Fibroblast of lung (primary cell): ENCODE results near the gene GRAMD1A. TPM values are rescaled to one million over a fixed set of nuclear protein-coding genes. Genes with fewer than 3 reads are reported as not detected.

ENCODE experiments used
- DNase-seq, 2 donors: peaks; one replicate each; pipeline versions ENCODE4 v3.0.0 to v3.0.0-alpha.2; 2010; ENCODE audit warnings: low read depth in 2 of 2
- H2AFZ ChIP-seq: 2 replicates; pipeline ENCODE4 v1.5.1; 2012; ENCODE audit warnings: low read length, control low read depth, inconsistent platforms
- H3K27ac ChIP-seq: 2 replicates; pipeline ENCODE4 v1.5.1; 2011; ENCODE audit warnings: low read length, control low read depth; ENCODE audit not compliant: insufficient read depth
- H3K27me3 ChIP-seq: 2 replicates; pipeline ENCODE4 v1.5.1; 2011; ENCODE audit warnings: mild to moderate bottlenecking, low read length; ENCODE audit not compliant: control insufficient read depth, insufficient read depth
- H3K36me3 ChIP-seq: 2 replicates; pipeline ENCODE4 v1.5.1; 2011; ENCODE audit warnings: low read length; ENCODE audit not compliant: control insufficient read depth, insufficient read depth
- H3K4me1 ChIP-seq: 2 replicates; pipeline ENCODE4 v1.5.1; 2011; ENCODE audit warnings: low read length; ENCODE audit not compliant: control insufficient read depth, insufficient read depth; ENCODE audit errors: extremely low read depth
- H3K4me2 ChIP-seq: 2 replicates; pipeline ENCODE4 v1.5.1; 2011; ENCODE audit warnings: low read length, control low read depth; ENCODE audit not compliant: insufficient read depth; ENCODE audit errors: extremely low read depth
- H3K4me3 ChIP-seq, 4 experiments: fragments of 200-600 bp in 1 of 4; sonication (generic) in 1 of 4; replicated peaks in 1 of 4; 2 replicates each; pipeline ENCODE4 v1.5.1; 2011 to 2016; ENCODE audit warnings: low read length in 4 of 4, low read depth in 3 of 4, mild to moderate bottlenecking in 3 of 4, control low read depth in 2 of 4, inconsistent platforms in 1 of 4, mixed read lengths in 1 of 4; ENCODE audit not compliant: insufficient read depth in 1 of 4; ENCODE audit errors: control extremely low read depth in 1 of 4
- H3K79me2 ChIP-seq: 2 replicates; pipeline ENCODE4 v1.5.1; 2012; ENCODE audit warnings: mild to moderate bottlenecking, low read length, inconsistent platforms; ENCODE audit not compliant: control insufficient read depth, insufficient read depth
- H3K9ac ChIP-seq: 2 replicates; pipeline ENCODE4 v1.5.1; 2011; ENCODE audit warnings: mild to moderate bottlenecking, low read length, control low read depth; ENCODE audit not compliant: insufficient read depth
- H3K9me3 ChIP-seq: 2 replicates; pipeline ENCODE4 v1.5.1; 2012; ENCODE audit warnings: low read depth, low read length; ENCODE audit not compliant: control insufficient read depth, insufficient read depth
- H4K20me1 ChIP-seq: 2 replicates; pipeline ENCODE4 v1.5.1; 2011; ENCODE audit warnings: low read length; ENCODE audit not compliant: control insufficient read depth, insufficient read depth; ENCODE audit errors: extremely low read depth
- EZH2 ChIP-seq: IDR thresholded peaks from 2 replicates; pipeline ENCODE4 v1.5.1; 2012; ENCODE audit warnings: low read length, control low read depth, mild to moderate bottlenecking; ENCODE audit errors: missing control alignments
- polyA plus RNA-seq, 2 donors: library from polyadenylated mRNA; depleted of rRNA in 1 of 2; stranded (reverse) in 1 of 2; unstranded in 1 of 2; fragments of >200 nt; gene quantifications; 2 replicates each; pipeline ENCODE4 v1.2.1, GENCODE V29; 2011 to 2012; ENCODE audit warnings: missing spikeins in 1 of 2
- total RNA-seq: library from RNA; depleted of rRNA; stranded (reverse); fragments of >200 nt; gene quantifications from 2 replicates; pipeline ENCODE4 v1.2.1, GENCODE V29; 2014
- TF ChIP-seq, protein P1 (sequence below), 2 donors: IDR thresholded peaks in 1 of 2; conservative IDR thresholded peaks in 1 of 2; 1 replicate in 1 of 2; 2 replicates in 1 of 2; pipeline ENCODE4 v1.5.1; 2011 to 2012; ENCODE audit warnings: low read length in 2 of 2, control low read depth in 1 of 2, inconsistent platforms in 1 of 2, low read depth in 1 of 2, mild to moderate bottlenecking in 1 of 2

Gene GRAMD1A
- total and polyA plus RNA-seq, 2 donors (not counting 1 experiment from before 2014, with no cell fraction given), result 21.4 to 24.4 TPM

DNA sequence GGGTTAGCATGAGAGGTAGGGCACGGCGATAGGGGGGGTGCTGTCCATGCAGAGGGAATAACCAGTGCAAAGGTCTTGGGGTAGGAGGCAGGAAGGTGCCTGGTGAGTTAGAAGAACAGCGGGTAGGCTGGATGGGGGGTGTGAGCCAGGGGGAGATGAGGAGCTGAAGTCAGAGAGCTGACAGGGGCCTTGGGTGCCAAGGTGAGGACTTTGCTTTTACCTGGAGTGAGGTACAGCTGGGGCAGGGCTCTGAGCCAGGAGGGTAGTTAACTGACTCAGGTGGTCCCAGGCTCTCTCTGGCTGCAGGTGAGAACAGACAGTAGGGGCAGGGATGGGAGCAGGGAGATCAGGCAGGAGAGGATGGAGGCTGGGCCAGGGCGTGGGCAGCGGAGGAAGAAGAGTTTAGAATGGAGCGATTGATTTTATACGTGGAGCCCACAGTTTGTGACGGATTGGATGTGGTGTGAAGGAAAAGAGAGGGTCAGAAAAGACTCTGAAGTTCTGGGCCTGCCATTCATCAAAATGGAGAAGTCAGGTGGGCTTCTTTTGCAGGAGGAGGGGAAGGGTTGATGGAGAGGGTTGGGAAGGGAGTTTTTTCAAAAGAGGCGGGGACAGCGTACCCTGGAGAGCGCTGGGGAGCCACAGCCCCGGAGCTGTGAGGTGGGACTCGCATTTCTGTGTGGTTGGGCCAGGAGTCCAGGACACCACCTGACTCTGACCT is 1.2 kb upstream of the GRAMD1A start:
- no peak for DNase-seq
- no peaks in the 10 kb centered on the region for H4K20me1 ChIP-seq
- no peaks in the 10 kb centered on the region for H3K27me3 ChIP-seq
- no peak overlapping the region for H3K9ac ChIP-seq
- peak overlapping the region; percentile 39 for H2AFZ ChIP-seq
- peak overlapping the region; percentile 98 for H3K27ac ChIP-seq
- TF ChIP-seq, protein P1, sequence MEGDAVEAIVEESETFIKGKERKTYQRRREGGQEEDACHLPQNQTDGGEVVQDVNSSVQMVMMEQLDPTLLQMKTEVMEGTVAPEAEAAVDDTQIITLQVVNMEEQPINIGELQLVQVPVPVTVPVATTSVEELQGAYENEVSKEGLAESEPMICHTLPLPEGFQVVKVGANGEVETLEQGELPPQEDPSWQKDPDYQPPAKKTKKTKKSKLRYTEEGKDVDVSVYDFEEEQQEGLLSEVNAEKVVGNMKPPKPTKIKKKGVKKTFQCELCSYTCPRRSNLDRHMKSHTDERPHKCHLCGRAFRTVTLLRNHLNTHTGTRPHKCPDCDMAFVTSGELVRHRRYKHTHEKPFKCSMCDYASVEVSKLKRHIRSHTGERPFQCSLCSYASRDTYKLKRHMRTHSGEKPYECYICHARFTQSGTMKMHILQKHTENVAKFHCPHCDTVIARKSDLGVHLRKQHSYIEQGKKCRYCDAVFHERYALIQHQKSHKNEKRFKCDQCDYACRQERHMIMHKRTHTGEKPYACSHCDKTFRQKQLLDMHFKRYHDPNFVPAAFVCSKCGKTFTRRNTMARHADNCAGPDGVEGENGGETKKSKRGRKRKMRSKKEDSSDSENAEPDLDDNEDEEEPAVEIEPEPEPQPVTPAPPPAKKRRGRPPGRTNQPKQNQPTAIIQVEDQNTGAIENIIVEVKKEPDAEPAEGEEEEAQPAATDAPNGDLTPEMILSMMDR (conservative IDR thresholded peaks at IDR 0.05 in 1 of 2, IDR thresholded peaks at IDR 0.05 in 1 of 2; ENCODE audit: low read depth in 1 of 2, low read length in 2 of 2), result no peak
- no peak for TF ChIP-seq EZH2
- peaks cover 5% of the 10 kb centered on the region for H3K4me1 ChIP-seq
- H3K79me2 ChIP-seq, result peaks cover 27% of the 10 kb centered on the region
- no peaks in the 10 kb centered on the region for H3K9me3 ChIP-seq
- peak overlapping the region; percentile 77 for H3K4me2 ChIP-seq
- peak overlapping the region; percentile 60 to 70 (median 65) for H3K4me3 ChIP-seq
- no peaks in the 10 kb centered on the region for H3K36me3 ChIP-seq

DNA sequence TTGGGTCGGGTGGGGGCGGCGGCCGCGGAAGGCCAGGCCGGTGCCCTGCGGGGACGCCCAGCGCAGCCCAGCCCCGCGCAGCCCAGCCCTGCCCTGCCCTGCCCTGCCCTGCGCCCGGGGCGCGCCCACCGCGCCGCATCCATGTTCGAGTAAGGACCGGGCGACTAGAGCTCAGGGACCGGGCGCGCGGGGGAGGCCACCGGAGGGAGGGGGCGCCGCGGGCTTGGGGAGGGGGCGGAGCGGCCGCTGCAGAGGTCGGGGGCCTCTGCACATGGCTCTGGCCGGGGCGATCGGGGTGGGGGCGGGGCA is 169 bp downstream of the GRAMD1A start:
- peak overlapping the region in 3 of 4 experiments; percentile 34 to 77 (median 70) for H3K4me3 ChIP-seq
- H3K9me3 ChIP-seq, result no peaks in the 10 kb centered on the region
- H3K36me3 ChIP-seq, result no peaks in the 10 kb centered on the region
- peak overlapping the region; percentile 81 for H3K9ac ChIP-seq
- no peaks in the 10 kb centered on the region for H3K27me3 ChIP-seq
- H3K4me2 ChIP-seq, result no peak overlapping the region
- peak overlapping the region; percentile 64 for H3K27ac ChIP-seq
- peaks cover 38% of the 10 kb centered on the region for H3K79me2 ChIP-seq
- peaks cover 5% of the 10 kb centered on the region for H3K4me1 ChIP-seq
- no peak for DNase-seq
- no peak overlapping the region for H2AFZ ChIP-seq
- H4K20me1 ChIP-seq, result no peaks in the 10 kb centered on the region
- TF ChIP-seq, protein P1 (conservative IDR thresholded peaks at IDR 0.05 in 1 of 2, IDR thresholded peaks at IDR 0.05 in 1 of 2; ENCODE audit: low read depth in 1 of 2, low read length in 2 of 2), result no peak
- TF ChIP-seq EZH2, result no peak

DNA sequence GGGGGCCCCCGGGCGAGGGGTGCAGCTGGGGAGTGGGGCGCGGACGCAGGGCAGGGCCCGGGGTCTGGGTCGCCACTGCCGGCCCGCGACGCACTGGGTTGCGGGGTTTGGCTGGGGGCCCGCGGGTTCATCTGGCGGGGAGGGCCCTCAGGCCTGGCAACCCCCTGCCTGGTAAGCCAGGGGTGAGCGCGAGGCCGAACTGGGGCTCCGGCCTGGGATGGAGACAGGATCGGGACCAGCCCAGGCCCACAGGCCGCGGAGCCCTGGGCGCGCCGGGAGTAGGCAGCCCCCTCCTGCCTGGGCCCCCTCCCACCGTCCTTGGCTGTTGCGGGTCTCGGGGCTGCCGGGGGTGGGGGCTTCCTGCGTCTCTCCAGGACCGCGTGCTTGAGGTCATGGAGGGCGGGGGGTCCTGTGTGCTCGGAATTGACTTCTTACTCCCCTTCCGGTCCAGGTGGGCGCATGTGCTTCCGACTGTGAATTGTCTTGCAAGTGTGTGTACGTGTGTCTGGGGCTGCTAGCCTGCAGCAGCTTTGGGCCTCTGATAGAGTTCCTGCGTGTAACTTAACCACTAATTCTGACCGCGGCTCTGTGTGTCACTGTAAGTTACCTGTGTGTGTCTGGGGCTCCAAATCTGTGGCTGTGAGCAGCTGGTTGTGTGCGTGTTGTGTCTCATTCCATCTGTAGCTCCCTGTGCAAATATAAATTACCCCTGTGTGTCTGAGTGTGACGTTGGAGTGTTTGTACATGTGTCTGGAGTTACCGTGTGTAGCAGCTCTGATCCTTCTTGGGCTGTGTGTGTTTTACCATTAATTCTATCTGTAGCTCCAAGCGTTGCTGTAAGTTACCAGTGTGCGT is 751 bp downstream of the GRAMD1A start:
- TF ChIP-seq, protein P1 (conservative IDR thresholded peaks at IDR 0.05 in 1 of 2, IDR thresholded peaks at IDR 0.05 in 1 of 2; ENCODE audit: low read depth in 1 of 2, low read length in 2 of 2), result no peak
- no peak for TF ChIP-seq EZH2
- H3K4me1 ChIP-seq, result peaks cover 5% of the 10 kb centered on the region
- no peaks in the 10 kb centered on the region for H3K9me3 ChIP-seq
- H3K4me2 ChIP-seq, result peak overlapping the region; percentile 86
- peak overlapping the region; percentile 70 for H3K9ac ChIP-seq
- peak overlapping the region; percentile 64 for H3K27ac ChIP-seq
- no peak overlapping the region for H2AFZ ChIP-seq
- H3K36me3 ChIP-seq, result peaks cover 1% of the 10 kb centered on the region
- H4K20me1 ChIP-seq, result no peaks in the 10 kb centered on the region
- peak overlapping the region; percentile 70 to 83 (median 78) for H3K4me3 ChIP-seq
- no peaks in the 10 kb centered on the region for H3K27me3 ChIP-seq
- H3K79me2 ChIP-seq, result peaks cover 42% of the 10 kb centered on the region
- DNase-seq, result peak; percentile 45 to 61
